ENCODE measurements around the gene METAP1.
"Not testable (repeated sequence)": the region's sequence is repeated elsewhere in the genome, so short reads cannot be mapped to it uniquely, and the experiment has no call there.

The METAP1 gene

GRCh38 chr4:99059550-99059949, 64.0 kb downstream of the METAP1 start:
- DNase-seq (ENCODE audit: low read depth): no peak

GRCh38 chr4:99061048-99061700, 65.7 kb downstream of the METAP1 start:
- DNase-seq (ENCODE audit: low read depth): no peak

- DNase-seq (ENCODE audit: low read depth): no peak
Observed at GRCh38 chr4:99062120-99062519, 66.6 kb downstream of the METAP1 start.

GRCh38 chr4:99065521-99065920, 70.0 kb downstream of the METAP1 start:
- not testable (repeated sequence) for DNase-seq (ENCODE audit: low read depth)

- no peak for DNase-seq (ENCODE audit: low read depth)
Observed at GRCh38 chr4:99067617-99068016, 72.1 kb downstream of the METAP1 start.

- DNase-seq (ENCODE audit: low read depth): no peak
Observed at GRCh38 chr4:99071159-99071558, 75.6 kb downstream of the METAP1 start.

GRCh38 chr4:99074816-99075215, 79.3 kb downstream of the METAP1 start:
- no peak for DNase-seq (ENCODE audit: low read depth)

- no peak for DNase-seq (ENCODE audit: low read depth)
Observed at GRCh38 chr4:99076292-99076976, 80.9 kb downstream of the METAP1 start.

GRCh38 chr4:99077177-99077576, 81.7 kb downstream of the METAP1 start:
- DNase-seq (ENCODE audit: low read depth): no peak

- no peak for DNase-seq (ENCODE audit: low read depth)
Observed at GRCh38 chr4:99078336-99078735, 82.8 kb downstream of the METAP1 start.

- DNase-seq (ENCODE audit: low read depth): no peak
Observed at GRCh38 chr4:99078931-99079624, 83.6 kb downstream of the METAP1 start.

- no peak for DNase-seq (ENCODE audit: low read depth)
Observed at GRCh38 chr4:99079625-99080295, 84.2 kb downstream of the METAP1 start.

- not testable (repeated sequence) for DNase-seq (ENCODE audit: low read depth)
Observed at GRCh38 chr4:99080869-99081268, 85.3 kb downstream of the METAP1 start.

- DNase-seq (ENCODE audit: low read depth): no peak
Observed at GRCh38 chr4:99082192-99082591, 86.7 kb downstream of the METAP1 start.

- no peak for DNase-seq (ENCODE audit: low read depth)
Observed at GRCh38 chr4:99084595-99084994, 89.1 kb downstream of the METAP1 start.

GRCh38 chr4:99088023-99088449, 92.5 kb downstream of the METAP1 start:
- no peak for DNase-seq (ENCODE audit: low read depth)

- peak; percentile 91 for DNase-seq (ENCODE audit: low read depth)
Observed at GRCh38 chr4:99088481-99089365, 93.2 kb downstream of the METAP1 start, which contains the start of gene ADH5. Gene ADH5, minus strand, starts transcription at chr4:99088788. Its CDS starts 88 bp downstream, at chr4:99088700.

GRCh38 chr4:99090481-99091215, 95.1 kb downstream of the METAP1 start:
- no peak for DNase-seq (ENCODE audit: low read depth)

- DNase-seq (ENCODE audit: low read depth): no peak
Observed at GRCh38 chr4:99091216-99091575, 95.7 kb downstream of the METAP1 start.

- not testable (repeated sequence) for DNase-seq (ENCODE audit: low read depth)
Observed at GRCh38 chr4:99091841-99092240, 96.3 kb downstream of the METAP1 start.

GRCh38 chr4:99099311-99099710, 103.8 kb downstream of the METAP1 start:
- DNase-seq (ENCODE audit: low read depth): no peak

All from stimulated activated CD8-positive, alpha-beta memory T cell treated with anti-CD3 and anti-CD28 coated beads, Interleukin-15, amount 100 ng/mL, for 24 hours (primary cell).